ENCODE results near the gene DNAJC13.

GRCh38 chr3:132394320-132394719, 23.0 kb upstream of the DNAJC13 start:
- no peak for TF ChIP-seq CTCF (conservative IDR thresholded peaks at IDR 0.05; ENCODE audit: low read length)
- no peak for TF ChIP-seq EZH2phosphoT487 (IDR thresholded peaks at IDR 0.05; ENCODE audit: borderline replicate concordance, low read depth, low read length)

Data from OCI-LY7 (cell line).